Middle frontal gyrus (tissue), 1 donor: ENCODE results near the gene ZDHHC7.
"Not testable (repeated sequence)": the region's sequence is repeated elsewhere in the genome, so short reads cannot be mapped to it uniquely, and the experiment has no call there.

Source experiments
- DNase-seq: peaks from one replicate; pipeline ENCODE4 v3.0.0-alpha.2; 2015; ENCODE audit warnings: low spot score; ENCODE audit errors: extremely low spot score

The ZDHHC7 gene

GRCh38 chr16:85010931-85011845, at the start of gene ZDHHC7:
Gene ZDHHC7 (minus strand): TSS chr16:85011535. CDS start chr16:84990618, 20,917 bp downstream.
- DNase-seq = peak; percentile 90

DNA sequence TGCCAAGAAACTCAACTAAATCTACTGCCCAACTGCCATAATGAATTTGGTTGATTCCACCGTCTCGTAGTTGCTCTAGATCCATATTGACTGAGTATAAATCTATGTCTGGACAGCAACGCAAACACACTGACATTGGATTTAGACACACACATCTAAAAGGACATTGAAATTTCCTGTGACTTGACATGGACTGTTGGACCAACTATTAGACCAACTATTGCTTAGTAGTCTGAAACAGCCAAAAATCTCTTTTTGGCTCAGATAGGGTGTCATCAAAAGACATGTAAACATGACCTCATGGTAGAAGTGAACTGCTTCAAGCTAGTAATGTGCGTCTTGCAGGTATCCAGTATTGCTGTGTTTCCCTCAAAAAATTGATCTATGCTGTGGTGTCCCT, 47.6 kb upstream of the ZDHHC7 start:
- no peak for DNase-seq

DNA sequence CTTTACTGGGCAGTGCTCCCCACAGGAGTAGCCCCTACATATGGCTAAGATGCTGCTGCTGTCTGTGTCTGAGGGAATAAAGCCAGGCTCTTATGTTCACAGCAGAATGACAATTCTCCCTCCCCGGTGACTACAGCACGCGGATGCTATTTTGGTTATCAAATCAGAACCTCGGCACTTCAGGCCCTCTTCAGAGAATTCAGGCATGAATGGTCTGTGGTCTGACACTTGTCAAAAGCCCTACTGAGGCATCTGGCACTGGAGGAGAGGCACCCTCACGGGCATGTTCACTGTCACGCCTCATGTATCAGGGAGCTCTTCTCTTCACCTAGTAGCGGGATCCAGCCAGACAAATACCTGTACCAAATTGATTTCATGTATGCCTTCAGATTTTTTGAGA, 46.6 kb upstream of the ZDHHC7 start:
- DNase-seq = no peak

DNA sequence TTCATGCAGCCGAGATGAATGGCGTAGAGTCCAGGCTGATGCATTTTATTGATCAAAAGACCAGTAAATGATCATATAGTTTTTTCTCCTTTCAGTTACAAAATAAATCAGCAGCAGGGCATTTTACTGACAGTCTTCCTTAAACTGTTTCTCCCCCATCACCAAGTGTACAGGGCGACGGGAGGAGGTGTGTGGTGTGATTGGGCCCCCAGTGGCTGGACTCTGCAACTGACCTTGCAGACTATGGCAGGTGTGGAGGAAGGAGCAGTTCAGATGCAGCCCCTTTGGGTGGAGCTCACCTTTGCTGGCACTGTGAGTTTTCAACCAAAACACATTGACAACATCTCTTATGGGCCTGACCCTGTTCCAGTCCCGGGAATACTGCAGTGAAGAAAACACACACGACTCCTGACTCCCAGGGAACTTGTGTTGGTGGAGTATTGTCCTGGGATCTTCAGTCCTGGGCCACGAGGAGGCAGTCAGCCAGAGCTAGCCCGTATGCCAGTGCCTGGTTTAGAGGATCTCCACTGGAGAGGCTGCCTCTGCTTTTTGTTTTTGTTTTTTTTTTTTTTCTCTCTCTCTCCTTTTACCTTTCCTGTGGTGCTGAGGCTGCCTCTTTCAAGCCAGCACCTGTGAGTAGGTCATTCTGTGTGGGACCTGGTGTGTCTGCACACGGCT, 46.0 kb upstream of the ZDHHC7 start:
- no peak for DNase-seq

GRCh38 chr16:85056211-85056748, 44.9 kb upstream of the ZDHHC7 start:
- DNase-seq = no peak

GRCh38 chr16:85055493-85056210, 44.3 kb upstream of the ZDHHC7 start:
- no peak for DNase-seq

- no peak for DNase-seq
Measured at GRCh38 chr16:85054948-85055492, 43.7 kb upstream of the ZDHHC7 start.

DNA sequence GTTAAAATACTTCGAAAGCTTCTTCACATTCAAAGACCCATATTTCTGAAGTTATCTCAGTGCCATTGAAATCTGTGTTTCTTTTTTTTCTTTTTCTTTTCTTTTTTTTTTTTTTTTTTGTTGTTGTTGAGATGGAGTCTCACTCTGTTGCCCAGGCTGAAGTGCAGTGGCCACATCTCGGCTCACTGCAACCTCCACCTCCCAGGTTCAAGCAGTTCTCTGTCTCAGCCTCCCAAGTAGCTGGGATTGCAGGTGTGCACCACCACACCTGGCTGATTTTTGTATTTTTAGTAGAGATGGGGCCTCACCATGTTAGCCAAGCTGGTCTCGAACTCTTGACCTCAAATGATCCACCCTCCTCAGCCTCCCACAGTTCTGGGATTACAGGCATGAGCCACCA, 43.0 kb upstream of the ZDHHC7 start:
- DNase-seq = not testable (repeated sequence)

GRCh38 chr16:85052536-85052935, 41.2 kb upstream of the ZDHHC7 start:
- no peak for DNase-seq

GRCh38 chr16:85051683-85052082, 40.3 kb upstream of the ZDHHC7 start:
- no peak for DNase-seq

DNA sequence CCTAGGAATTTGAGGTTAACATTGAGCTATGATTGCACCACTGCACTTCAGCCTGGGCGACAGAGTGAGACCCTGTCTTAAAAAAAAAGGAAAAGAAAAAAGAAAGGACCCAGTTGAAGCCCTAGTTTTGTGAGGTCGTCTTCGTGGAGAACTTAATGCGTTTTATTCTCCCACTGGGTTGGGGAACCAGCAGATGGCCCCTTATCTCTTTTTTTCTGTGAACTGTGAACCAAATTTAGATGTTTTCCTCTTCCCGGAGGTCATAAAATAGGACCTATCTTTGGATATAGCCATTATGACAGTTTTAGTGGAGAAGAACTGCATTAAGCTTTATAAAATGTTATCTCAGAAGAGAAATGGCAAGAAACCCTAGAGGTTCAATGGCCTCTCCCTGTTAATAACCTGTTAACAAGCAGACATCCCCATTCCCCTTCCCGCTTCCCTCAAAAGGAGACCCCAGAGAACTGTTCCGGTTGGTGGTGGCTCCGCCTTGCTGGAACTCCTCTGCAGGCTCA, 39.8 kb upstream of the ZDHHC7 start:
- no peak for DNase-seq

GRCh38 chr16:85049706-85050305, 38.5 kb upstream of the ZDHHC7 start:
- no peak for DNase-seq

DNA sequence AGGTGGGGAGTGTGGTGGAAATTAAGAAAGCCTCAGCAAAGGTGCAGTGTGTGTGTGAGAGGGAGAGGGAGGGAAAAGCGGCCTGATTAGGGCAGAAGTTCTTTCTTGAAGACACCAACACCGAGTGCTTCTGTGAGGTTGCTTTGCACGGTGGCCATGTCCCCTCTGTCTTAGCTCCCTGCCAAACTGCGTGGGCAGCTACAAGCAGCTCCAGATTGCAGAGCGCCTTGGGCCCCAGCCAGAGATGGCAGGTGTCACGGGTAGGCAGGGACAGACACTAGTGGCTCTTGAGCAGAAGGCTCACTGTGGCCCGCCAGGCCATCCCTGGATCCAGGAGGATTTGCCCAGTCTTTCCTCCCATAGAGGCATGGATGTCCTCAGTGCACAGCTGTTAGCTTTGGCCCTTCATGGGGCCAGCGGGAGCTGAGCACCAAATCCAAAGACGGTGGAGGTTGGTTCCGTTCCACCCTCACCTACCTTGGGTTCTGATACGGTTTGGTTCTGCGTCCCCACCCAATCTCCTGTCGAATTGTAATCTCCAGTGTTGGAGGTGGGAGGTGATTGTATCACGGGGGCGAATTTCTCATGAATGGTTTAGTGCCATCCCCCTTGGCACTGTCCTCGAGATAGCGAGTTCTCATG, 37.7 kb upstream of the ZDHHC7 start:
- DNase-seq = no peak

DNA sequence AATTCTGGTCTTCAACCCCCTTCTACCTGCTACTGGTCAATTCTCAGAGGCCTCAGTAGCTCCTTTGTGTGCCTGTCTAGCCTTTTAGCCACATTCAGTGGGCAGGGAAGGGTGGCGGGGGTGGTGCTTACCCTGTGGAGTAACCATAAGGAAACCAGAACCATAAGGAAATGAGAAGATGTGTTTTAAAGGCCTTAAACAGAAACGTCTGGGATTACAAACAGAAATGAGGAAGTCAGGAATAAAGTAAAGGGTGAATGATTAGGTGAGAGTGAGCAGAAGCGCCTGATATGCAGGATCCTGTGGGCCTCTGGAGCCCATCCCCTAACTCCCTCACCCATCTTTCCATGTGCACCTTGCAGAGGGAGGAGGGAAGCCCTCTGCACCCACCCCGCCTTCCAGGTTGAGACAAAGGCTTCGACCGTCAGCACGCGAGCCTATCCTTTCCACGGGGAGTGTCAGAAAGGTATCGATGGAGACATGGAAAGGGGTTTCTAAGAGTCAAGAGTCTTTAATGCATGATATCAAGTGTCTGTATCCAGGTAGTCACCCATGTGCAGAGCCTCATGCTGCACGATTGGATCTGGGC, 36.6 kb upstream of the ZDHHC7 start:
- DNase-seq = no peak

DNA sequence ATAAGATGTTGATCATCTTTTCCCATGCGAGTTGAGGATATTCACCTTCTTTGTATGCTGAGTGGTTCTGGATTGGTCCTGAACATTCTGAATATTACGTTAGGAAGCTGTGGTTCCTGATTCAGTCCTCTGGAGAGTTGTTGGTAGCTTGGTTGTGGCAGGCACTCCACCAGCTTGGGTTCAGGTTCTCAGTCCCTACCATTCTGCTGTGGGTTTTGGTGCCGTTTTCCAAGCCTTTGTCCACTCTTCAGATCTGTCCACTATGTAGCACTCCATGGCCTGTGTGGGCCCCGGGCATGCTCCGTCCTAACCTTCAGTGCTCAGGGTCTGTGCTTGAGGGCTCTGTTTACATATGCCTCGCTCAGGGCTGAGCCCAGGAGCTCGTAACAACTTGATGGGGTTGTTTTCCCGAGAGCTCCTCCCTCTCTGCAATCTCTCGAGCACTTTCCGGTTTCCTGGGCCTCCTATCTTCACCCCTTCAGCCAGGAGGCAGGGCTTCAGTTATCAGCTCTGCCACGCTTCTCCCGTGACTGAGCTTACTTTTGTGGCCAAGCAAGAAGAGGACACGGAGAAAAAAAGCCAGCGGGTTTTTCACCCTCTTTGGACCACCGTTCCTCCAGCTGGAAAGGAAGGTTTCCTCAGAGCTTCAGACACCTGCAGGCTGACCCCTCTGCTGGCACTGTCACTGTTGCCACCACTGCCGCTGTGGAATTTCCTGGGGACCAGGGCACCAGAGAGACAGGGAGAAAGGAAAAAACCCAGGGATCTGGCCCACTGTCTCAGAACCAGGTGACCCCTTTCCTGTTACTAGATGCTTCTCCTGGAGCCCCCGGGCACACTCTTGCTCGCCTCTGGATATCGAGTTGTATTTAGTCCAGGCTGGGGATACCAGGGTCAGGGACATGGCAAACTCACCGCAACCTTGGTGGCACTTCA, 35.9 kb upstream of the ZDHHC7 start:
- DNase-seq = no peak

GRCh38 chr16:85046472-85046916, 35.2 kb upstream of the ZDHHC7 start:
- DNase-seq = no peak

- no peak for DNase-seq
Measured at GRCh38 chr16:85045641-85046471, 34.5 kb upstream of the ZDHHC7 start.

DNA sequence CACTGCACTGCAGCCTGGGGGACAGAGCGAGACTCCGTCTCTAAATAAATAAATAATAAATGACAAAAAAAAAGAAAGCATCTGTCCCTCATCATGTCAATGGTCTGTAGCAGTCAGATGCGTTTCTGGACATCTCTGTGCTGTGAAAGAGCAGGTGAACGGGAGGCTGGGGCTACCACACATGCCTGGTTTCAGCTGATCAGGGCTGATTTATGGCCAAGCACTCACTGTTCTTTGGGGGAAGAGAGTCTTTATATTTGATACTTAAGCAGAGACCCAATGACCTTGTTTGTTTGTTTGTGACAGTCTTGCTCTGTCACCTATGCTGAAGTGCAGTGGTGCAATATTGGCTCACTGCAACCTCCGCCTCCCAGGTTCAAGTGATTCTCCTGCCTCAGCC, 33.7 kb upstream of the ZDHHC7 start:
- DNase-seq = no peak
